GM21619 (cell line): ENCODE data around the gene ARL15.
"Not testable (repeated sequence)": the region's sequence is repeated elsewhere in the genome, so short reads cannot be mapped to it uniquely, and the experiment has no call there.

Experiments
- ATAC-seq: cut with Tn5 transposase; IDR thresholded peaks from one replicate; pipeline ENCODE4 v1.9.1; 2021; ENCODE audit not compliant: unreplicated experiment

ARL15 gene

GRCh38 chr5:53997736-53998627 is 312.4 kb downstream of the ARL15 start:
- no peak for ATAC-seq

- no peak for ATAC-seq
These were observed 314.4 kb downstream of the ARL15 start for GRCh38 chr5:53996008-53996407.

- no peak for ATAC-seq
These were observed 316.2 kb downstream of the ARL15 start for GRCh38 chr5:53994148-53994547.

GRCh38 chr5:53991942-53992341 is 318.4 kb downstream of the ARL15 start:
- ATAC-seq: no peak

- no peak for ATAC-seq
These were observed 323.3 kb downstream of the ARL15 start for GRCh38 chr5:53987101-53987500.

GRCh38 chr5:53985796-53986195 is 324.6 kb downstream of the ARL15 start:
- ATAC-seq: no peak

GRCh38 chr5:53984971-53985370 is 325.4 kb downstream of the ARL15 start:
- no peak for ATAC-seq

- ATAC-seq: no peak
These were observed 326.6 kb downstream of the ARL15 start for GRCh38 chr5:53983568-53984460.

- ATAC-seq: not testable (repeated sequence)
These were observed 328.1 kb downstream of the ARL15 start for GRCh38 chr5:53982319-53982718.

- no peak for ATAC-seq
These were observed 330.3 kb downstream of the ARL15 start for GRCh38 chr5:53980061-53980460.

- no peak for ATAC-seq
These were observed 336.4 kb downstream of the ARL15 start for GRCh38 chr5:53974021-53974420.

- no peak for ATAC-seq
These were observed 338.1 kb downstream of the ARL15 start for GRCh38 chr5:53972314-53972713.

- no peak for ATAC-seq
These were observed 338.8 kb downstream of the ARL15 start for GRCh38 chr5:53971551-53971950.

GRCh38 chr5:53971131-53971530 is 339.2 kb downstream of the ARL15 start:
- ATAC-seq: no peak

- ATAC-seq: no peak
These were observed 339.9 kb downstream of the ARL15 start for GRCh38 chr5:53970475-53970874.

GRCh38 chr5:53969176-53969730 is 341.1 kb downstream of the ARL15 start:
- ATAC-seq: no peak

GRCh38 chr5:53965459-53965858 is 344.9 kb downstream of the ARL15 start:
- no peak for ATAC-seq

GRCh38 chr5:53963958-53964357 is 346.4 kb downstream of the ARL15 start:
- no peak for ATAC-seq

GRCh38 chr5:53962306-53962705 is 348.1 kb downstream of the ARL15 start:
- ATAC-seq: no peak

GRCh38 chr5:53956632-53957031 is 353.7 kb downstream of the ARL15 start:
- no peak for ATAC-seq

- ATAC-seq: no peak
These were observed 354.2 kb downstream of the ARL15 start for GRCh38 chr5:53956196-53956595.

- no peak for ATAC-seq
These were observed 359.8 kb downstream of the ARL15 start for GRCh38 chr5:53950621-53951020.
